ENCODE results near the gene NOP16.

The NOP16 gene

GRCh38 chr5:176383248-176383905, 5.0 kb downstream of the NOP16 start:
- Histone ChIP-seq H3K4me3 (ENCODE audit: control insufficient read depth in 1 of 7, extremely low read depth in 1 of 7, insufficient read depth in 4 of 7, low read depth in 2 of 7, low read length in 6 of 7) (no peak overlapping the region), H3K4me1 (ENCODE audit: control extremely low read depth in 1 of 4, control insufficient read depth in 4 of 4, insufficient read depth in 4 of 4, low read length in 3 of 4) (peaks cover 4 to 24% (median 16%) of the 10 kb centered on the region in 4 experiments), H3K36me3 (ENCODE audit: control insufficient read depth in 4 of 4, insufficient read depth in 4 of 4, low read length in 3 of 4) (peaks cover 21 to 59% (median 53%) of the 10 kb centered on the region in 4 experiments), H3K27ac (ENCODE audit: insufficient read depth in 1 of 2, low read depth in 1 of 2, low read length in 2 of 2, poor library complexity in 1 of 2, severe bottlenecking in 2 of 2) (no peak overlapping the region), H3K9me3 (ENCODE audit: control extremely low read depth in 1 of 5, control insufficient read depth in 4 of 5, insufficient read depth in 2 of 5, low read depth in 1 of 5, low read length in 4 of 5) (no peaks in the 10 kb centered on the region), H3K27me3 (replicated peaks in 2 of 5; ENCODE audit: control insufficient read depth in 4 of 5, insufficient read depth in 5 of 5, low read length in 4 of 5) (no peaks in the 10 kb centered on the region)
- CTCF ChIA-PET: no interaction called here
- DNase-seq: no peak
- whole genome bisulfite sequencing (ENCODE audit: insufficient coverage): 98% methylated on average over 9 of the region's 15 CpGs
- POLR2A ChIA-PET: interaction anchor here (0.8 kb wide), 1 partner anchor 153 kb away, joined by 4 read pairs; the partner anchor contains the start of gene RNF44

GRCh38 chr5:176382721-176383120, 5.7 kb downstream of the NOP16 start:
- POLR2A ChIA-PET: interaction anchor here (0.6 kb wide), 1 partner anchor 9 kb away, joined by 3 read pairs; no protein-coding TSS in a partner anchor
- Histone ChIP-seq H3K27ac (ENCODE audit: insufficient read depth in 1 of 2, low read depth in 1 of 2, low read length in 2 of 2, poor library complexity in 1 of 2, severe bottlenecking in 2 of 2) (no peak overlapping the region), H3K4me3 (ENCODE audit: control insufficient read depth in 1 of 7, extremely low read depth in 1 of 7, insufficient read depth in 4 of 7, low read depth in 2 of 7, low read length in 6 of 7) (no peak overlapping the region), H3K27me3 (replicated peaks in 2 of 5; ENCODE audit: control insufficient read depth in 4 of 5, insufficient read depth in 5 of 5, low read length in 4 of 5) (no peaks in the 10 kb centered on the region), H3K36me3 (ENCODE audit: control insufficient read depth in 4 of 4, insufficient read depth in 4 of 4, low read length in 3 of 4) (peaks cover 21 to 59% (median 53%) of the 10 kb centered on the region in 4 experiments), H3K9me3 (ENCODE audit: control extremely low read depth in 1 of 5, control insufficient read depth in 4 of 5, insufficient read depth in 2 of 5, low read depth in 1 of 5, low read length in 4 of 5) (no peaks in the 10 kb centered on the region), H3K4me1 (ENCODE audit: control extremely low read depth in 1 of 4, control insufficient read depth in 4 of 4, insufficient read depth in 4 of 4, low read length in 3 of 4) (peaks cover 2 to 18% (median 14%) of the 10 kb centered on the region in 4 experiments)
- DNase-seq: no peak
- 94% methylated on average over 2 of the region's 3 CpGs for WGBS (ENCODE audit: insufficient coverage)
- CTCF ChIA-PET: interaction anchor here (1.7 kb wide), 1 partner anchor 21 kb away, joined by 6 read pairs; the partner anchor contains the start of gene KIAA1191

GRCh38 chr5:176381979-176382378, 6.4 kb downstream of the NOP16 start:
- Histone ChIP-seq H3K4me1 (ENCODE audit: control extremely low read depth in 1 of 4, control insufficient read depth in 4 of 4, insufficient read depth in 4 of 4, low read length in 3 of 4) (peaks cover 0 to 11% (median 7%) of the 10 kb centered on the region in 4 experiments), H3K4me3 (ENCODE audit: control insufficient read depth in 1 of 7, extremely low read depth in 1 of 7, insufficient read depth in 4 of 7, low read depth in 2 of 7, low read length in 6 of 7) (no peak overlapping the region), H3K9me3 (ENCODE audit: control extremely low read depth in 1 of 5, control insufficient read depth in 4 of 5, insufficient read depth in 2 of 5, low read depth in 1 of 5, low read length in 4 of 5) (no peaks in the 10 kb centered on the region), H3K27ac (ENCODE audit: insufficient read depth in 1 of 2, low read depth in 1 of 2, low read length in 2 of 2, poor library complexity in 1 of 2, severe bottlenecking in 2 of 2) (no peak overlapping the region), H3K27me3 (replicated peaks in 2 of 5; ENCODE audit: control insufficient read depth in 4 of 5, insufficient read depth in 5 of 5, low read length in 4 of 5) (no peaks in the 10 kb centered on the region), H3K36me3 (ENCODE audit: control insufficient read depth in 4 of 4, insufficient read depth in 4 of 4, low read length in 3 of 4) (peaks cover 21 to 59% (median 53%) of the 10 kb centered on the region in 4 experiments)
- POLR2A ChIA-PET: interaction anchor here (0.6 kb wide), 1 partner anchor 9 kb away, joined by 3 read pairs; no protein-coding TSS in a partner anchor
- CTCF ChIA-PET: interaction anchor here (1.2 to 1.7 kb wide), 3 partner anchors 8 to 20 kb away, joined by 3 to 6 read pairs (median 4); partner anchors contain the start of gene KIAA1191
- 93% methylated on average over 3 of the region's 3 CpGs for WGBS (ENCODE audit: insufficient coverage)
- no peak for DNase-seq

- Histone ChIP-seq H3K27ac (ENCODE audit: insufficient read depth in 1 of 2, low read depth in 1 of 2, low read length in 2 of 2, poor library complexity in 1 of 2, severe bottlenecking in 2 of 2) (no peak overlapping the region), H3K27me3 (replicated peaks in 2 of 5; ENCODE audit: control insufficient read depth in 4 of 5, insufficient read depth in 5 of 5, low read length in 4 of 5) (no peaks in the 10 kb centered on the region), H3K4me1 (ENCODE audit: control extremely low read depth in 1 of 4, control insufficient read depth in 4 of 4, insufficient read depth in 4 of 4, low read length in 3 of 4) (peaks cover 0 to 5% (median 4%) of the 10 kb centered on the region in 4 experiments), H3K36me3 (ENCODE audit: control insufficient read depth in 4 of 4, insufficient read depth in 4 of 4, low read length in 3 of 4) (peaks cover 19 to 55% (median 50%) of the 10 kb centered on the region in 4 experiments), H3K9me3 (ENCODE audit: control extremely low read depth in 1 of 5, control insufficient read depth in 4 of 5, insufficient read depth in 2 of 5, low read depth in 1 of 5, low read length in 4 of 5) (no peaks in the 10 kb centered on the region), H3K4me3 (ENCODE audit: control insufficient read depth in 1 of 7, extremely low read depth in 1 of 7, insufficient read depth in 4 of 7, low read depth in 2 of 7, low read length in 6 of 7) (no peak overlapping the region)
- no peak for DNase-seq
- ChIA-PET POLR2A (no interaction called here), CTCF (interaction anchor here (1.2 to 1.7 kb wide), 3 partner anchors 9 to 19 kb away, joined by 3 to 6 read pairs (median 4); partner anchors contain the start of gene KIAA1191)
- WGBS (ENCODE audit: insufficient coverage): 97% methylated on average over 3 of the region's 3 CpGs
These were observed 7.0 kb downstream of the NOP16 start for GRCh38 chr5:176381423-176381822.

GRCh38 chr5:176379881-176380280, 8.5 kb downstream of the NOP16 start:
- no peaks in the 10 kb centered on the region for H3K27me3 ChIP-seq (replicated peaks in 2 of 5; ENCODE audit: control insufficient read depth in 4 of 5, insufficient read depth in 5 of 5, low read length in 4 of 5)
- H3K9me3 ChIP-seq (ENCODE audit: control extremely low read depth in 1 of 5, control insufficient read depth in 4 of 5, insufficient read depth in 2 of 5, low read depth in 1 of 5, low read length in 4 of 5): no peaks in the 10 kb centered on the region
- no peak overlapping the region for H3K4me3 ChIP-seq (ENCODE audit: control insufficient read depth in 1 of 7, extremely low read depth in 1 of 7, insufficient read depth in 4 of 7, low read depth in 2 of 7, low read length in 6 of 7)
- H3K4me1 ChIP-seq (ENCODE audit: control extremely low read depth in 1 of 4, control insufficient read depth in 4 of 4, insufficient read depth in 4 of 4, low read length in 3 of 4): peaks cover 0 to 5% (median 2%) of the 10 kb centered on the region in 4 experiments
- DNase-seq: peak in 2 of 3 donors; percentile 60 to 62
- H3K27ac ChIP-seq (ENCODE audit: insufficient read depth in 1 of 2, low read depth in 1 of 2, low read length in 2 of 2, poor library complexity in 1 of 2, severe bottlenecking in 2 of 2): no peak overlapping the region
- POLR2A ChIA-PET: no interaction called here
- WGBS (ENCODE audit: insufficient coverage): 52% methylated on average over 3 of the region's 3 CpGs
- peaks cover 10 to 42% (median 41%) of the 10 kb centered on the region in 4 experiments for H3K36me3 ChIP-seq (ENCODE audit: control insufficient read depth in 4 of 4, insufficient read depth in 4 of 4, low read length in 3 of 4)
- CTCF ChIA-PET: interaction anchor here (1.4 kb wide), 1 partner anchor 10 kb away, joined by 4 read pairs; no protein-coding TSS in a partner anchor

- ChIA-PET POLR2A (interaction anchor here (0.6 to 0.8 kb wide), 2 partner anchors 9 to 12 kb away, joined by 3 read pairs; partner anchors contain the start of gene KIAA1191), CTCF (no interaction called here)
- DNase-seq: peak in 2 of 3 donors; percentile 42 to 57
- Histone ChIP-seq H3K27me3 (replicated peaks in 2 of 5; ENCODE audit: control insufficient read depth in 4 of 5, insufficient read depth in 5 of 5, low read length in 4 of 5) (no peaks in the 10 kb centered on the region), H3K9me3 (ENCODE audit: control extremely low read depth in 1 of 5, control insufficient read depth in 4 of 5, insufficient read depth in 2 of 5, low read depth in 1 of 5, low read length in 4 of 5) (no peaks in the 10 kb centered on the region), H3K4me3 (ENCODE audit: control insufficient read depth in 1 of 7, extremely low read depth in 1 of 7, insufficient read depth in 4 of 7, low read depth in 2 of 7, low read length in 6 of 7) (no peak overlapping the region), H3K4me1 (ENCODE audit: control extremely low read depth in 1 of 4, control insufficient read depth in 4 of 4, insufficient read depth in 4 of 4, low read length in 3 of 4) (peaks cover 0 to 10% (median 2%) of the 10 kb centered on the region in 4 experiments), H3K27ac (ENCODE audit: insufficient read depth in 1 of 2, low read depth in 1 of 2, low read length in 2 of 2, poor library complexity in 1 of 2, severe bottlenecking in 2 of 2) (no peak overlapping the region), H3K36me3 (ENCODE audit: control insufficient read depth in 4 of 4, insufficient read depth in 4 of 4, low read length in 3 of 4) (peaks cover 0 to 22% (median 4%) of the 10 kb centered on the region in 4 experiments)
- 57% methylated on average over 6 of the region's 7 CpGs for WGBS (ENCODE audit: insufficient coverage)
These were observed 15.1 kb downstream of the NOP16 start for GRCh38 chr5:176373100-176373818.
